Naive thymus-derived CD8-positive, alpha-beta T cell (primary cell): ENCODE results near the gene TMPRSS13. TPM values are rescaled to one million over a fixed set of nuclear protein-coding genes. Genes with fewer than 3 reads are reported as not detected.
"Not testable (repeated sequence)": the region's sequence is repeated elsewhere in the genome, so short reads cannot be mapped to it uniquely, and the experiment has no call there.

Source experiments
- ATAC-seq, 2 donors: fragments of 150-1000 bp; cut with Tn5 transposase in 1 of 2; sonication (Bioruptor Pico), chemical (Tn5 transposase) in 1 of 2; 1 replicate in 1 of 2; 2 replicates in 1 of 2; pipeline ENCODE4 v1.10.0; 2021; ENCODE audit warnings: mild to moderate bottlenecking in 2 of 2, moderate library complexity in 2 of 2
- POLR2A ChIA-PET: fragments of 350-600 bp; sonication (Branson Sonifier 250); formaldehyde crosslinking; loops from one replicate; lab custom pipeline; 2021; ENCODE audit warnings: antibody characterized with exemption; lab: Charles Lee
- DNase-seq, 10 donors: peaks; one replicate each; pipeline versions ENCODE4 v3.0.0 to v3.0.0-alpha.2; 2020 to 2022
- H3K27ac Mint-ChIP-seq, 10 donors: one replicate each; pipeline ENCODE4 v1.8.0; 2020 to 2022; ENCODE audit warnings: mild to moderate bottlenecking in 10 of 10, mixed read lengths in 10 of 10, moderate library complexity in 4 of 10, inconsistent platforms in 1 of 10
- H3K27me3 Mint-ChIP-seq, 5 donors: one replicate each; pipeline ENCODE4 v1.8.0; 2021 to 2022; ENCODE audit warnings: mixed read lengths in 5 of 5
- H3K36me3 Mint-ChIP-seq, 3 donors: one replicate each; pipeline ENCODE4 v1.8.0; 2020 to 2022; ENCODE audit warnings: mixed read lengths in 3 of 3, mild to moderate bottlenecking in 2 of 3, inconsistent platforms in 1 of 3
- H3K4me1 Mint-ChIP-seq, 4 donors: one replicate each; pipeline ENCODE4 v1.8.0; 2021 to 2022; ENCODE audit warnings: mixed read lengths in 4 of 4
- H3K4me3 Mint-ChIP-seq, 10 donors: one replicate each; pipeline ENCODE4 v1.8.0; 2020 to 2022; ENCODE audit warnings: mild to moderate bottlenecking in 10 of 10, mixed read lengths in 10 of 10, moderate library complexity in 6 of 10, inconsistent platforms in 1 of 10
- H3K9me3 Mint-ChIP-seq, 9 donors: one replicate each; pipeline ENCODE4 v1.8.0; 2020 to 2022; ENCODE audit warnings: mixed read lengths in 9 of 9, mild to moderate bottlenecking in 3 of 9, inconsistent platforms in 1 of 9, moderate library complexity in 1 of 9
- polyA plus RNA-seq, 3 donors: library from polyadenylated mRNA; unstranded; fragments of 300-500 nt; fragmentation: Illumina TruSeq; gene quantifications; one replicate each; pipeline ENCODE4 v1.2.3, GENCODE V29; 2021
- total RNA-seq, 8 experiments: library from RNA in 2 of 8; stranded (reverse) in 2 of 8; gene quantifications; one replicate each; pipeline ENCODE4 v1.2.3 and lab custom pipeline; 2021 to 2026

The TMPRSS13 gene
- total and polyA plus RNA-seq, 5 experiments from 2014 or later, result 0.05 to 9.2 (median 1.5) TPM

- Mint-ChIP-seq H3K27me3 (no peaks in the 10 kb centered on the region), H3K4me1 (peaks cover 38 to 92% (median 84%) of the 10 kb centered on the region in 4 donors), H3K4me3 (peak overlapping the region in 9 of 10 donors; percentile 56 to 90 (median 82)), H3K36me3 (no peaks in the 10 kb centered on the region), H3K9me3 (no peaks in the 10 kb centered on the region), H3K27ac (peak overlapping the region; percentile 87 to 97 (median 94))
- DNase-seq (no peak), ATAC-seq (no peak)
- POLR2A ChIA-PET, result interaction anchor here (0.7 to 11.2 kb wide), 6 partner anchors 37 to 134 kb away, joined by 3 to 309 read pairs (median 122); partner anchors contain the start of gene IL10RA
Observed at GRCh38 chr11:117949062-117949461, 19.9 kb upstream of the TMPRSS13 start.

GRCh38 chr11:117948466-117948865 is 19.3 kb upstream of the TMPRSS13 start:
- POLR2A ChIA-PET, result interaction anchor here (2.0 to 11.2 kb wide), 5 partner anchors 38 to 131 kb away, joined by 14 to 309 read pairs (median 188); partner anchors contain the start of gene IL10RA
- not testable (repeated sequence) for H3K9me3 Mint-ChIP-seq, H3K27me3 Mint-ChIP-seq, H3K36me3 Mint-ChIP-seq, DNase-seq, ATAC-seq
- peaks cover 36 to 86% (median 78%) of the 10 kb centered on the region in 4 donors for H3K4me1 Mint-ChIP-seq
- peak overlapping the region in 5 of 10 donors; percentile 3 to 82 (median 22) for H3K4me3 Mint-ChIP-seq
- peak overlapping the region in 7 of 10 donors; percentile 40 to 96 (median 92) for H3K27ac Mint-ChIP-seq

GRCh38 chr11:117947751-117948150 is 18.5 kb upstream of the TMPRSS13 start:
- H3K36me3 Mint-ChIP-seq, ATAC-seq, DNase-seq, H3K27me3 Mint-ChIP-seq, H3K9me3 Mint-ChIP-seq: not testable (repeated sequence)
- peak overlapping the region in 6 of 10 donors; percentile 14 to 82 (median 34) for H3K4me3 Mint-ChIP-seq
- peak overlapping the region in 7 of 10 donors; percentile 36 to 76 (median 67) for H3K27ac Mint-ChIP-seq
- H3K4me1 Mint-ChIP-seq, result peaks cover 32 to 79% (median 72%) of the 10 kb centered on the region in 4 donors
- POLR2A ChIA-PET, result interaction anchor here (0.7 to 11.2 kb wide), 8 partner anchors 30 to 355 kb away, joined by 3 to 309 read pairs (median 15); partner anchors contain the start of gene IL10RA

GRCh38 chr11:117946842-117947526 is 17.8 kb upstream of the TMPRSS13 start:
- ATAC-seq (no peak), DNase-seq (peak; percentile 60 to 87 (median 78))
- H3K36me3 Mint-ChIP-seq, result peaks cover 0 to 5% (median 0%) of the 10 kb centered on the region in 3 donors
- POLR2A ChIA-PET, result interaction anchor here (0.6 to 11.2 kb wide), 13 partner anchors 27 to 139 kb away, joined by 3 to 309 read pairs (median 6); partner anchors contain the start of gene IL10RA
- peaks cover 0 to 4% (median 0%) of the 10 kb centered on the region in 9 donors for H3K9me3 Mint-ChIP-seq
- H3K27me3 Mint-ChIP-seq, result peaks cover 0 to 2% (median 0%) of the 10 kb centered on the region in 5 donors
- peak overlapping the region in 9 of 10 donors; percentile 26 to 82 (median 44) for H3K4me3 Mint-ChIP-seq
- peak overlapping the region; percentile 9 to 89 (median 69) for H3K27ac Mint-ChIP-seq
- peaks cover 34 to 74% (median 67%) of the 10 kb centered on the region in 4 donors for H3K4me1 Mint-ChIP-seq

- H3K4me1 Mint-ChIP-seq, result peaks cover 29 to 67% (median 60%) of the 10 kb centered on the region in 4 donors
- H3K36me3 Mint-ChIP-seq, result peaks cover 0 to 5% (median 0%) of the 10 kb centered on the region in 3 donors
- H3K27ac Mint-ChIP-seq, result peak overlapping the region in 3 of 10 donors; percentile 9 to 76 (median 67)
Observed at GRCh38 chr11:117946156-117946841, 17.1 kb upstream of the TMPRSS13 start.

GRCh38 chr11:117945047-117945810 is 16.0 kb upstream of the TMPRSS13 start:
- Mint-ChIP-seq H3K27me3 (peaks cover 0 to 2% (median 0%) of the 10 kb centered on the region in 5 donors), H3K9me3 (peaks cover 0 to 4% (median 0%) of the 10 kb centered on the region in 9 donors), H3K36me3 (peaks cover 0 to 5% (median 0%) of the 10 kb centered on the region in 3 donors), H3K4me1 (peaks cover 21 to 56% (median 49%) of the 10 kb centered on the region in 4 donors), H3K4me3 (no peak overlapping the region), H3K27ac (peak overlapping the region in 1 of 10 donors; percentile 0)
- no peak for DNase-seq
- ATAC-seq, result no peak
- POLR2A ChIA-PET, result interaction anchor here (0.6 to 11.2 kb wide), 8 partner anchors 41 to 1121 kb away, joined by 3 to 309 read pairs (median 4); partner anchors contain the start of gene IL10RA

More at GRCh38 chr11:117946156-117946841, 17.1 kb upstream of the TMPRSS13 start:
- Mint-ChIP-seq H3K4me3 (peak overlapping the region in 1 of 10 donors; percentile 40), H3K9me3 (peaks cover 0 to 4% (median 0%) of the 10 kb centered on the region in 9 donors), H3K27me3 (peaks cover 0 to 2% (median 0%) of the 10 kb centered on the region in 5 donors)
- POLR2A ChIA-PET, result interaction anchor here (0.6 to 11.2 kb wide), 13 partner anchors 28 to 146 kb away, joined by 3 to 309 read pairs (median 6); partner anchors contain the start of gene IL10RA
- DNase-seq, result no peak
- no peak for ATAC-seq

- ATAC-seq (no peak), DNase-seq (no peak)
- Mint-ChIP-seq H3K36me3 (peaks cover 0 to 5% (median 0%) of the 10 kb centered on the region in 3 donors), H3K27me3 (peaks cover 0 to 2% (median 0%) of the 10 kb centered on the region in 5 donors), H3K27ac (peak overlapping the region in 3 of 10 donors; percentile 4 to 52 (median 34)), H3K4me1 (peaks cover 20 to 50% (median 42%) of the 10 kb centered on the region in 4 donors), H3K4me3 (no peak overlapping the region), H3K9me3 (peaks cover 0 to 4% (median 0%) of the 10 kb centered on the region in 9 donors)
- POLR2A ChIA-PET, result interaction anchor here (0.6 to 10.6 kb wide), 6 partner anchors 43 to 1122 kb away, joined by 3 to 188 read pairs (median 4); no protein-coding TSS in a partner anchor
Observed at GRCh38 chr11:117944554-117944953, 15.4 kb upstream of the TMPRSS13 start.

- POLR2A ChIA-PET, result no interaction called here
- H3K4me3 Mint-ChIP-seq, result no peak overlapping the region
- H3K27ac Mint-ChIP-seq, result no peak overlapping the region
- DNase-seq (no peak), ATAC-seq (no peak)
- peaks cover 0 to 4% (median 0%) of the 10 kb centered on the region in 9 donors for H3K9me3 Mint-ChIP-seq
- peaks cover 0 to 2% (median 0%) of the 10 kb centered on the region in 5 donors for H3K27me3 Mint-ChIP-seq
- peaks cover 8 to 26% (median 20%) of the 10 kb centered on the region in 4 donors for H3K4me1 Mint-ChIP-seq
- peaks cover 0 to 5% (median 0%) of the 10 kb centered on the region in 3 donors for H3K36me3 Mint-ChIP-seq
Observed at GRCh38 chr11:117941976-117942654, 12.9 kb upstream of the TMPRSS13 start.

- peaks cover 0 to 4% (median 0%) of the 10 kb centered on the region in 9 donors for H3K9me3 Mint-ChIP-seq
- ATAC-seq (no peak), DNase-seq (no peak)
- peaks cover 6 to 19% (median 12%) of the 10 kb centered on the region in 4 donors for H3K4me1 Mint-ChIP-seq
- H3K27me3 Mint-ChIP-seq, result peaks cover 0 to 2% (median 0%) of the 10 kb centered on the region in 5 donors
- peaks cover 0 to 5% (median 0%) of the 10 kb centered on the region in 3 donors for H3K36me3 Mint-ChIP-seq
- no peak overlapping the region for H3K27ac Mint-ChIP-seq
- POLR2A ChIA-PET, result no interaction called here
- H3K4me3 Mint-ChIP-seq, result no peak overlapping the region
Observed at GRCh38 chr11:117941163-117941707, 12.0 kb upstream of the TMPRSS13 start.

GRCh38 chr11:117940736-117941135 is 11.5 kb upstream of the TMPRSS13 start:
- POLR2A ChIA-PET, result no interaction called here
- ATAC-seq (no peak), DNase-seq (no peak)
- Mint-ChIP-seq H3K4me3 (no peak overlapping the region), H3K27me3 (peaks cover 0 to 2% (median 0%) of the 10 kb centered on the region in 5 donors), H3K36me3 (peaks cover 0 to 5% (median 0%) of the 10 kb centered on the region in 3 donors), H3K9me3 (peaks cover 0 to 4% (median 0%) of the 10 kb centered on the region in 9 donors), H3K4me1 (peaks cover 6 to 16% (median 12%) of the 10 kb centered on the region in 4 donors), H3K27ac (no peak overlapping the region)
